ENCODE data around the gene APBA1.

The APBA1 gene

DNA sequence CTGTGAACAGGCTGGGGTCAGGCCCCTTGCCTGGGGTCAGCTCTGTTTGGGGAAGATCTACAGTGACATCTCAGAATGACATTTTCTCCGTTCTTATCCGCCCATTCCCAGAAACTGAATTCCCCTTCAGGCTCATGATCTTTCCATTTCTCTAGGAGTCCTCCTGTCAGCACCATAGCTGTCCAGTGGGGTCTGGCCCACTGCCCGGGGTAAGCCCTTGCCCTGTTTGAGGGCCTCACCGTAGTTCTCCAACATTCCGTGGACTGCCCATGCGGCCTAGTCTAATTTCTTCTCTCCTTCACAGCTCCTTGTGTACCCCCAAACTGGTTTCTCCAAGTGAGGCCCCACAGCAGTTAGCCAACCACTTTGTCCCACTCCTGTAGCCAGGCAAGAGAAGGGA, 278.7 kb downstream of the APBA1 start:
- TF ChIP-seq, protein P1, sequence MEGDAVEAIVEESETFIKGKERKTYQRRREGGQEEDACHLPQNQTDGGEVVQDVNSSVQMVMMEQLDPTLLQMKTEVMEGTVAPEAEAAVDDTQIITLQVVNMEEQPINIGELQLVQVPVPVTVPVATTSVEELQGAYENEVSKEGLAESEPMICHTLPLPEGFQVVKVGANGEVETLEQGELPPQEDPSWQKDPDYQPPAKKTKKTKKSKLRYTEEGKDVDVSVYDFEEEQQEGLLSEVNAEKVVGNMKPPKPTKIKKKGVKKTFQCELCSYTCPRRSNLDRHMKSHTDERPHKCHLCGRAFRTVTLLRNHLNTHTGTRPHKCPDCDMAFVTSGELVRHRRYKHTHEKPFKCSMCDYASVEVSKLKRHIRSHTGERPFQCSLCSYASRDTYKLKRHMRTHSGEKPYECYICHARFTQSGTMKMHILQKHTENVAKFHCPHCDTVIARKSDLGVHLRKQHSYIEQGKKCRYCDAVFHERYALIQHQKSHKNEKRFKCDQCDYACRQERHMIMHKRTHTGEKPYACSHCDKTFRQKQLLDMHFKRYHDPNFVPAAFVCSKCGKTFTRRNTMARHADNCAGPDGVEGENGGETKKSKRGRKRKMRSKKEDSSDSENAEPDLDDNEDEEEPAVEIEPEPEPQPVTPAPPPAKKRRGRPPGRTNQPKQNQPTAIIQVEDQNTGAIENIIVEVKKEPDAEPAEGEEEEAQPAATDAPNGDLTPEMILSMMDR (IDR thresholded peaks at IDR 0.05; ENCODE audit: control insufficient read depth, extremely low read depth, insufficient read depth): no peak
- no peak for DNase-seq (ENCODE audit: low read depth)

DNA sequence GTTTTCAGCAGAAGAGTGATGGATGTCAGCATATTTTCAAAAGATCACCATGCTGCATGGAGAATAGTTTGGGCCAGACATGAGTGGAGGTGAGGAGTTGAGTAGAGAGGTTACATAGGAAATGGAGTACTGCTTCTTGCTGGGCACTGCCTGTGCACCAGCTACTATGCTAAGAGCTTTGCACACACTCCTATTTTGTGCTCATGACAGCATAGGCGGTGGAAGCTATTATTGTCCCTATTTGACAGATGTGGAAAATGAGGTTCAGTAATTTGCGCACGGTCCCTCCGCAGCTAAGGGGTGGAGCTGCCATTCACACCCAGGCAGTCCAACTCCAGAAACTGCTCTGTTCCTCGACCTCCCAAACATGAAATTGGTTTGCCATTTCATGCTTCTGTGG, 279.3 kb downstream of the APBA1 start:
- no peak for DNase-seq (ENCODE audit: low read depth)
- H3K4me3 ChIP-seq (ENCODE audit: low read depth, low read length): no peak overlapping the region
- TF ChIP-seq, protein P1 (IDR thresholded peaks at IDR 0.05; ENCODE audit: control insufficient read depth, extremely low read depth, insufficient read depth): no peak

More for the DNA sequence above, 278.7 kb downstream of the APBA1 start:
- no peak overlapping the region for H3K4me3 ChIP-seq (ENCODE audit: low read depth, low read length)

DNA sequence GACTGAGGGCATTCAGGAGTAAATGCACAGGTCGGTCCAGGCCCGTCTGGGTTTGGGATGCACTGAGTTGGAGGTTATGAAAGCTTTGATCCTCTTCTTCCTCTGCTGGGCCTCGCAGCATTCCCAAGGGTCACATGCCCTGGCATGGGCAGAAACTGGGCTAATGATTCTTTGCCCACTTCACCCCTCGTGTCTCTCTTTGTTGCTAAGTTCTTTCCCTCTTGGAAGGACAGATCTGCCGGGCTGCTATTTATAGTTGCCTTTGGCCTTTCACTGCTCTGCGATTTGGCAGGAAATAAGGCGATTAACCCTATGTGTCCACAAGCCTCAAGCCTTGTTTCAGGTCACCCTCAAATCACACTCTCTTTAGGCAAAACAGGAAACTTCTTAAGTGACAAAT, 280.2 kb downstream of the APBA1 start:
- no peak for DNase-seq (ENCODE audit: low read depth)
- TF ChIP-seq, protein P1 (IDR thresholded peaks at IDR 0.05; ENCODE audit: control insufficient read depth, extremely low read depth, insufficient read depth): no peak

DNA sequence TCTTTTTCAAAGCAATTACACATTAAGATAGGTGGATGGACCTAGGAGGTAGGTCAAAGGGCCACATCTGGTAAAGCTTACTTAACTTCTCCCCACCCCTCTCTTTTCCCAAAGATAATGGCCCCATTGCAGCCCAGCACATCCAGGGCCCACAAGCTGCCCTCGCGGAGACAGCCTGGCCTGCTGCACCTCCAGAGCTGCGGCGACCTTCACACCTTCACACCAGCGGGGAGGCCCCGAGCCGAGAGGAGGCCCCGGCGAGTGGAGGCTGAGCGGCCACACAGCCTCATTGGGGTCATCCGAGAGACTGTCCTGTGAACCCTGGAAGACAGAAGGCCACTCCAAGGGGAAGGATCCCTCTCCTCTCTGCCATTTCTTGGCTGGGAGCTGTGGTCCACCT, 280.7 kb downstream of the APBA1 start:
- TF ChIP-seq, protein P1 (IDR thresholded peaks at IDR 0.05; ENCODE audit: control insufficient read depth, extremely low read depth, insufficient read depth): no peak
- DNase-seq (ENCODE audit: low read depth): no peak

More for the DNA sequence above, 280.2 kb downstream of the APBA1 start:
- H3K4me3 ChIP-seq (ENCODE audit: low read depth, low read length): no peak overlapping the region

DNA sequence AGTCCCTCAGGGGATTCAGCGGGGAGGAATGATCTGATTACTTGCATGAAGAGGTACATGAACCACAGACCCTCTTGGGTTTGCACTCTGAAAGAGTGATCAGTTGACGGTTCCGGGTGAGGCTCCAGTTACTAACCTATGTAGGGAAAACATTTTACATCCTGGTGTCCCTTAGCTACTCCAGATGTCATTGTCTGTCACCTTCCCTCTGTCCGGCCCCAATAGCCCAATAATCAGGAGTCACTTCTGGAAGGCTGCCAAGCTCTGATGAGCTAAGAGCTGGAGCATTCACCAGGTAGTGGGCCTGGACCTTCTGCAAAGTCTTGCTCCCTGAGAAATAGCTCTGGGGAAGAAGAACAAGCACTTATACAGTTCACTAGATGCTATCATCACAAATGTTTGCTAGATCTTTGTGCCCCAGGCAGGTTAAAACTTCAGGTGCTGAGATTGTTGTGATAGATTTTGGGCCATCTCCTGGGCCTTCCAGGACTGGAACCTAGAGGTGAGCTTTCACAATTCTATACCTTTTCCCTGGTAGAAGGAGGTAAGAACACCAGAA, 282.7 kb downstream of the APBA1 start:
- no peak for DNase-seq (ENCODE audit: low read depth)
- TF ChIP-seq, protein P1 (IDR thresholded peaks at IDR 0.05; ENCODE audit: control insufficient read depth, extremely low read depth, insufficient read depth): no peak
- no peak overlapping the region for H3K4me3 ChIP-seq (ENCODE audit: low read depth, low read length)

More for the DNA sequence above, 280.7 kb downstream of the APBA1 start:
- no peak overlapping the region for H3K4me3 ChIP-seq (ENCODE audit: low read depth, low read length)

DNA sequence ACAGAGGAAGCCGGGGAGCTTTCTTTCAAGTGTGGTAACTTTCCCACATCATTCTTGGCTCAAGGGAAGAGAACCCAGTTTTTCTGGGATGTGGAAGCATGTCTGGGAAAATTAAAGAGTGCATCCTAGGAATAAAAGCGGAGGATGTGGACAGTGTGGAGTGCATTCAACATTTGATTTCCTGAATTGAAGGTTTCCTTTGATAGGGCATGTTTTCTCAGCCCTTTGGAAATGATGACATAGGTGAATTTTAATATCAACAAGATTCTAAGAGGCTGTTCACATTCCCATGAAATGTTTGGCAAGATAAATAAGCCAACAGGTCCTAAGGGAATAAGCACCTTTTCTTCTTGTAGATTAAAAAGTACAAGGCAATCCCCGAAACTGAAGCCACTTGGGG, 283.6 kb downstream of the APBA1 start:
- H3K4me3 ChIP-seq (ENCODE audit: low read depth, low read length): no peak overlapping the region
- TF ChIP-seq, protein P1 (IDR thresholded peaks at IDR 0.05; ENCODE audit: control insufficient read depth, extremely low read depth, insufficient read depth): no peak
- no peak for DNase-seq (ENCODE audit: low read depth)

DNA sequence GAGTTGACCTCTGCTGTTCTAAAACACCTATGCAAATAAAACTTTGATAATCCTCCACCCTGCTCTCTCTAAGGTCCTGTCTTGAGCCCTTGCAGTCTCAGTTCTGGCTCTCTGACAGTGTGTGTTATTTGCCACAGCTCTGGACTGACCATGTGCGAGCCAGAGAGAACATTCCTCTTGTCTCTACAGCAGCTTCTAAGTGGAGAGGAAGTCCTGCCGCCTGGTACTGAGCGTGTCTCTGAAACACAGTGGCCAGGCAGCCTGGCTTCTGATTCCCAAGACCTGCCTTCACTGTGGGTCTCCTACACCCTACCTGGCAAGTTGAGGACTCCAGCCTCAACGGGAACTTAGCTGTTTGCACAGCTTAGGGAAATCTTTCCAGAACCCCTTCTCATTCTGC, 285.5 kb downstream of the APBA1 start:
- H3K4me3 ChIP-seq (ENCODE audit: low read depth, low read length): no peak overlapping the region
- TF ChIP-seq, protein P1 (IDR thresholded peaks at IDR 0.05; ENCODE audit: control insufficient read depth, extremely low read depth, insufficient read depth): no peak
- DNase-seq (ENCODE audit: low read depth): no peak

All from LNCaP clone FGC (cell line).